ENCODE results near the gene MSANTD2. TPM values are rescaled to one million over a fixed set of nuclear protein-coding genes. Genes with fewer than 3 reads are reported as not detected.

MSANTD2 gene
- polyA plus RNA-seq, 2 of the 4 experiments (the other 2 are of a cell fraction) = 5.6 to 6.4 TPM

DNA sequence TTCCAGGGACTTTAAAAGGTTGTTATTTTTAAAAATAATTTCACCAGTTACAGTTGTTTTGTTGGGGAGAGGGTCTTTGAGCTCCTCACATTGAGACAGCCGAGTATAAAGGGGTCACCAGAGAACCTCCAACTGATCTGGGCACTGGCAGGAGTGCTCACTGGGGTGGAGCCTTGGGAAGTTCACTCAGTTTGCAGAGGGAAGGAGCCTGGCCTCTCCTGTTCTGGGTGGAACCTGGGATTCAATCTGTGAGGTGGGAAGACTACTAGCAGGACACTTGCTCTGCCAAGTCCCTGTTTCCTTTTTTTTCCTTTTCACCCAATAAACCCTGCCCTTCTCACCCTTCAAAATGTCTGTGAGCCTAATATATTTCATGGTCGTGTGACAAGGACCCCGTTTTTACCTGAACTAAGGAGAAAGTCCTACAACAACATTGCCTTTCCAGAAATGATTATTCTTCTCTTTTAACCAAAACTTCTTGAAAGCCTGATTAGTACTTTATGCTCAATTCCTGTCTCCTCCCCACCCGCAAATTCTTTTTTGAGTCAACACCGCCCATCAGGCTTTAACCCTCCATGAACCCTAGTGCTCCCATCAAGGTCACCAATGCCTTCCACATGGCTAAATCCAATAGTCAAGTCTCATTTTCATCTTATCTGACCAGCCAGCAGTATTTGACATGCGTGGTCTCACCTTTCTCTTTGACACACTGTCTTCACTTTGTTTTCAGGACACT, 22.0 kb upstream of the MSANTD2 start:
- Histone ChIP-seq H3K4me2 (no peak overlapping the region), H3K9me3 (no peaks in the 10 kb centered on the region), H3K4me1 (no peaks in the 10 kb centered on the region), H3K4me3 (no peak overlapping the region), H3K27ac (no peak overlapping the region)
- FAIRE-seq (no peak), DNase-seq (ENCODE audit: low read depth in 1 of 2, low spot score in 1 of 2) (no peak), ATAC-seq (no peak)
- POLR2A ChIA-PET = no interaction called here
- 40% methylated on average over 6 of the region's 6 CpGs for WGBS (ENCODE audit: missing lambda C conversion rate)
- CTCF ChIA-PET = interaction anchor here (1.0 to 1.3 kb wide), 2 partner anchors 14 to 59 kb away, joined by 4 to 5 read pairs; no protein-coding TSS in a partner anchor
- TF ChIP-seq MAFK (IDR thresholded peaks at IDR 0.05; ENCODE audit: partially characterized antibody) (no peak), MAZ (IDR thresholded peaks at IDR 0.05; ENCODE audit: borderline replicate concordance, low read depth, low read length) (no peak), EHF (CRISPR knock-in tag; IDR thresholded peaks at IDR 0.05) (no peak), ZSCAN20 (CRISPR knock-in tag; IDR thresholded peaks at IDR 0.05) (no peak), ZNF302 (CRISPR knock-in tag; IDR thresholded peaks at IDR 0.05) (no peak), SMC3 (IDR thresholded peaks at IDR 0.05) (no peak), HOXA7 (CRISPR knock-in tag; IDR thresholded peaks at IDR 0.05) (no peak), SREBF2 (IDR thresholded peaks at IDR 0.05) (no peak), RFX5 (IDR thresholded peaks at IDR 0.05) (no peak), HDAC2 (IDR thresholded peaks at IDR 0.05) (no peak), NPAS2 (CRISPR knock-in tag; IDR thresholded peaks at IDR 0.05; ENCODE audit: borderline replicate concordance) (no peak), MYC (IDR thresholded peaks at IDR 0.05; ENCODE audit: borderline replicate concordance, low read length) (no peak), ZC3H11A (IDR thresholded peaks at IDR 0.05) (no peak), NFE2L2 (conservative IDR thresholded peaks at IDR 0.05; ENCODE audit: low read length) (no peak), ESRRA (IDR thresholded peaks at IDR 0.05; ENCODE audit: borderline replicate concordance, low read length) (no peak)
- TF ChIP-seq, protein P1, sequence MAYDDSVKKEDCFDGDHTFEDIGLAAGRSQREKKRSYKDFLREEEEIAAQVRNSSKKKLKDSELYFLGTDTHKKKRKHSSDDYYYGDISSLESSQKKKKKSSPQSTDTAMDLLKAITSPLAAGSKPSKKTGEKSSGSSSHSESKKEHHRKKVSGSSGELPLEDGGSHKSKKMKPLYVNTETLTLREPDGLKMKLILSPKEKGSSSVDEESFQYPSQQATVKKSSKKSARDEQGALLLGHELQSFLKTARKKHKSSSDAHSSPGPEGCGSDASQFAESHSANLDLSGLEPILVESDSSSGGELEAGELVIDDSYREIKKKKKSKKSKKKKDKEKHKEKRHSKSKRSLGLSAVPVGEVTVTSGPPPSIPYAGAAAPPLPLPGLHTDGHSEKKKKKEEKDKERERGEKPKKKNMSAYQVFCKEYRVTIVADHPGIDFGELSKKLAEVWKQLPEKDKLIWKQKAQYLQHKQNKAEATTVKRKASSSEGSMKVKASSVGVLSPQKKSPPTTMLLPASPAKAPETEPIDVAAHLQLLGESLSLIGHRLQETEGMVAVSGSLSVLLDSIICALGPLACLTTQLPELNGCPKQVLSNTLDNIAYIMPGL (CRISPR knock-in tag; IDR thresholded peaks at IDR 0.05; ENCODE audit: borderline replicate concordance) = no peak

DNA sequence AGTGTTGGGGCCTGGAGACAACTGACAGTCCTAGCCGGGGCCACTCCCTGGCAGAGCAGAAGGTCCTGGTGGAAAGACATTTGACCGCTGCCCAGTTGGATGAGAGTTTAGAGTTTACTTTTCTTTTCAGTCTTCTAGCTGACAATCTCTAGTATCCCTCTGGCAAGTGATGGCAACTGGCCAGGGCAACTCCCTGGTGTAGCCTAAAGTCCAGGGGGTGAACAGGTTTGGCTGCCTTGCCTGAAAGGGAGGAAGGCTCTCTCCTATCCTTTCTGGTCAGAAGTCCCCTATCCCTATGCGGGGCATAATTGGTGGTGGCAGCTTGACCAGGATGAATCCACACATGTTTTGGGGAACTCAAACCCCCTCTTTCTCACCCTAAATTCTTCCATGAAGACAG, 16.8 kb upstream of the MSANTD2 start:
- ChIA-PET CTCF (no interaction called here), POLR2A (no interaction called here)
- DNase-seq (ENCODE audit: low read depth in 1 of 2, low spot score in 1 of 2) (no peak), ATAC-seq (no peak; a peak in 1 of 6 replicates), FAIRE-seq (no peak)
- Histone ChIP-seq H3K4me1 (no peaks in the 10 kb centered on the region), H3K27ac (no peak overlapping the region), H3K9me3 (no peaks in the 10 kb centered on the region), H3K4me3 (no peak overlapping the region), H3K4me2 (no peak overlapping the region)
- WGBS (ENCODE audit: missing lambda C conversion rate) = 50% methylated on average over 2 of the region's 3 CpGs
- TF ChIP-seq HOXB5 (CRISPR knock-in tag; IDR thresholded peaks at IDR 0.05) (no peak), GATA3 (IDR thresholded peaks at IDR 0.05; ENCODE audit: borderline replicate concordance) (no peak), MAZ (IDR thresholded peaks at IDR 0.05; ENCODE audit: borderline replicate concordance, low read depth, low read length) (no peak), RARB (CRISPR knock-in tag; IDR thresholded peaks at IDR 0.05) (no peak), CHD2 (IDR thresholded peaks at IDR 0.05; ENCODE audit: low read length, partially characterized antibody) (no peak), NFE2L2 (conservative IDR thresholded peaks at IDR 0.05; ENCODE audit: low read length) (no peak), FOSB (CRISPR knock-in tag; IDR thresholded peaks at IDR 0.05) (no peak), SMC3 (IDR thresholded peaks at IDR 0.05) (no peak), JUNB (IDR thresholded peaks at IDR 0.05) (no peak), TFCP2L1 (CRISPR knock-in tag; IDR thresholded peaks at IDR 0.05) (no peak)
- TF ChIP-seq, protein P2, sequence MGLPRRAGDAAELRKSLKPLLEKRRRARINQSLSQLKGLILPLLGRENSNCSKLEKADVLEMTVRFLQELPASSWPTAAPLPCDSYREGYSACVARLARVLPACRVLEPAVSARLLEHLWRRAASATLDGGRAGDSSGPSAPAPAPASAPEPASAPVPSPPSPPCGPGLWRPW (IDR thresholded peaks at IDR 0.05) = no peak
- TF ChIP-seq, protein P1 (CRISPR knock-in tag; IDR thresholded peaks at IDR 0.05; ENCODE audit: borderline replicate concordance) = no peak
